Measurements from ENCODE around the gene NR2C1. TPM values are rescaled to one million over a fixed set of nuclear protein-coding genes. Genes with fewer than 3 reads are reported as not detected.

NR2C1 gene
- total RNA-seq, 1 experiment from 2014 or later = 45.4 TPM

DNA sequence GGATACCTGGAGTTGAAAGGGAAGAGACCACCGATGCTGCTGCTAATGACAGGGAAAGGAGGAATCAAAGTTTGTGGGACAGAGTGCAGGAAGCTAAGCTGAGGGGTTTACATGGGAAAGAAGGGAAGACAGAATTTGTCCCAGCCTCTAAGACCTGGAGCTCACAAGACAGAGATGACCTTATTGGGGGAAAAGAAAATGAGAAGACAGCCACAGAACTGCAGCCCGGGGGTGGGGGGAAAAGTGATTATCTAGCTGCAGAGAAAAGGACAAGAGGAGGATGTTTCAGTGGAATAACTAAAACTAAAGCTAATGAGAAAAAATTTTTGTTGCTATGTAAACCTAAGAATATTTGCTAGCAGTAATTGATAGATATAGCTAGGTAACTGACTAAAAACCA, 100.6 kb downstream of the NR2C1 start (continued):
- TF ChIP-seq, protein P1, sequence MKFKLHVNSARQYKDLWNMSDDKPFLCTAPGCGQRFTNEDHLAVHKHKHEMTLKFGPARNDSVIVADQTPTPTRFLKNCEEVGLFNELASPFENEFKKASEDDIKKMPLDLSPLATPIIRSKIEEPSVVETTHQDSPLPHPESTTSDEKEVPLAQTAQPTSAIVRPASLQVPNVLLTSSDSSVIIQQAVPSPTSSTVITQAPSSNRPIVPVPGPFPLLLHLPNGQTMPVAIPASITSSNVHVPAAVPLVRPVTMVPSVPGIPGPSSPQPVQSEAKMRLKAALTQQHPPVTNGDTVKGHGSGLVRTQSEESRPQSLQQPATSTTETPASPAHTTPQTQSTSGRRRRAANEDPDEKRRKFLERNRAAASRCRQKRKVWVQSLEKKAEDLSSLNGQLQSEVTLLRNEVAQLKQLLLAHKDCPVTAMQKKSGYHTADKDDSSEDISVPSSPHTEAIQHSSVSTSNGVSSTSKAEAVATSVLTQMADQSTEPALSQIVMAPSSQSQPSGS (CRISPR knock-in tag; IDR thresholded peaks at IDR 0.05; ENCODE audit: borderline replicate concordance, low read depth) = no peak
- TF ChIP-seq JUN (CRISPR knock-in tag; IDR thresholded peaks at IDR 0.05) (no peak), ZNF121 (CRISPR knock-in tag; IDR thresholded peaks at IDR 0.05) (no peak), ESRRA (CRISPR knock-in tag; IDR thresholded peaks at IDR 0.05; ENCODE audit: borderline replicate concordance) (no peak), ZNF396 (CRISPR knock-in tag; IDR thresholded peaks at IDR 0.05; ENCODE audit: borderline replicate concordance) (no peak), ELF4 (CRISPR knock-in tag; IDR thresholded peaks at IDR 0.05; ENCODE audit: low read depth) (no peak)
- TF ChIP-seq, protein P2, sequence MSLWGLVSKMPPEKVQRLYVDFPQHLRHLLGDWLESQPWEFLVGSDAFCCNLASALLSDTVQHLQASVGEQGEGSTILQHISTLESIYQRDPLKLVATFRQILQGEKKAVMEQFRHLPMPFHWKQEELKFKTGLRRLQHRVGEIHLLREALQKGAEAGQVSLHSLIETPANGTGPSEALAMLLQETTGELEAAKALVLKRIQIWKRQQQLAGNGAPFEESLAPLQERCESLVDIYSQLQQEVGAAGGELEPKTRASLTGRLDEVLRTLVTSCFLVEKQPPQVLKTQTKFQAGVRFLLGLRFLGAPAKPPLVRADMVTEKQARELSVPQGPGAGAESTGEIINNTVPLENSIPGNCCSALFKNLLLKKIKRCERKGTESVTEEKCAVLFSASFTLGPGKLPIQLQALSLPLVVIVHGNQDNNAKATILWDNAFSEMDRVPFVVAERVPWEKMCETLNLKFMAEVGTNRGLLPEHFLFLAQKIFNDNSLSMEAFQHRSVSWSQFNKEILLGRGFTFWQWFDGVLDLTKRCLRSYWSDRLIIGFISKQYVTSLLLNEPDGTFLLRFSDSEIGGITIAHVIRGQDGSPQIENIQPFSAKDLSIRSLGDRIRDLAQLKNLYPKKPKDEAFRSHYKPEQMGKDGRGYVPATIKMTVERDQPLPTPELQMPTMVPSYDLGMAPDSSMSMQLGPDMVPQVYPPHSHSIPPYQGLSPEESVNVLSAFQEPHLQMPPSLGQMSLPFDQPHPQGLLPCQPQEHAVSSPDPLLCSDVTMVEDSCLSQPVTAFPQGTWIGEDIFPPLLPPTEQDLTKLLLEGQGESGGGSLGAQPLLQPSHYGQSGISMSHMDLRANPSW (CRISPR knock-in tag; conservative IDR thresholded peaks at IDR 0.05; ENCODE audit: low read depth) = no peak
- TF ChIP-seq, protein P3, sequence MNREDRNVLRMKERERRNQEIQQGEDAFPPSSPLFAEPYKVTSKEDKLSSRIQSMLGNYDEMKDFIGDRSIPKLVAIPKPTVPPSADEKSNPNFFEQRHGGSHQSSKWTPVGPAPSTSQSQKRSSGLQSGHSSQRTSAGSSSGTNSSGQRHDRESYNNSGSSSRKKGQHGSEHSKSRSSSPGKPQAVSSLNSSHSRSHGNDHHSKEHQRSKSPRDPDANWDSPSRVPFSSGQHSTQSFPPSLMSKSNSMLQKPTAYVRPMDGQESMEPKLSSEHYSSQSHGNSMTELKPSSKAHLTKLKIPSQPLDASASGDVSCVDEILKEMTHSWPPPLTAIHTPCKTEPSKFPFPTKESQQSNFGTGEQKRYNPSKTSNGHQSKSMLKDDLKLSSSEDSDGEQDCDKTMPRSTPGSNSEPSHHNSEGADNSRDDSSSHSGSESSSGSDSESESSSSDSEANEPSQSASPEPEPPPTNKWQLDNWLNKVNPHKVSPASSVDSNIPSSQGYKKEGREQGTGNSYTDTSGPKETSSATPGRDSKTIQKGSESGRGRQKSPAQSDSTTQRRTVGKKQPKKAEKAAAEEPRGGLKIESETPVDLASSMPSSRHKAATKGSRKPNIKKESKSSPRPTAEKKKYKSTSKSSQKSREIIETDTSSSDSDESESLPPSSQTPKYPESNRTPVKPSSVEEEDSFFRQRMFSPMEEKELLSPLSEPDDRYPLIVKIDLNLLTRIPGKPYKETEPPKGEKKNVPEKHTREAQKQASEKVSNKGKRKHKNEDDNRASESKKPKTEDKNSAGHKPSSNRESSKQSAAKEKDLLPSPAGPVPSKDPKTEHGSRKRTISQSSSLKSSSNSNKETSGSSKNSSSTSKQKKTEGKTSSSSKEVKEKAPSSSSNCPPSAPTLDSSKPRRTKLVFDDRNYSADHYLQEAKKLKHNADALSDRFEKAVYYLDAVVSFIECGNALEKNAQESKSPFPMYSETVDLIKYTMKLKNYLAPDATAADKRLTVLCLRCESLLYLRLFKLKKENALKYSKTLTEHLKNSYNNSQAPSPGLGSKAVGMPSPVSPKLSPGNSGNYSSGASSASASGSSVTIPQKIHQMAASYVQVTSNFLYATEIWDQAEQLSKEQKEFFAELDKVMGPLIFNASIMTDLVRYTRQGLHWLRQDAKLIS (CRISPR knock-in tag; IDR thresholded peaks at IDR 0.05; ENCODE audit: borderline replicate concordance) = no peak
- TF ChIP-seq, protein P4, sequence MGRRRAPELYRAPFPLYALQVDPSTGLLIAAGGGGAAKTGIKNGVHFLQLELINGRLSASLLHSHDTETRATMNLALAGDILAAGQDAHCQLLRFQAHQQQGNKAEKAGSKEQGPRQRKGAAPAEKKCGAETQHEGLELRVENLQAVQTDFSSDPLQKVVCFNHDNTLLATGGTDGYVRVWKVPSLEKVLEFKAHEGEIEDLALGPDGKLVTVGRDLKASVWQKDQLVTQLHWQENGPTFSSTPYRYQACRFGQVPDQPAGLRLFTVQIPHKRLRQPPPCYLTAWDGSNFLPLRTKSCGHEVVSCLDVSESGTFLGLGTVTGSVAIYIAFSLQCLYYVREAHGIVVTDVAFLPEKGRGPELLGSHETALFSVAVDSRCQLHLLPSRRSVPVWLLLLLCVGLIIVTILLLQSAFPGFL (CRISPR knock-in tag; IDR thresholded peaks at IDR 0.05; ENCODE audit: borderline replicate concordance) = no peak

DNA sequence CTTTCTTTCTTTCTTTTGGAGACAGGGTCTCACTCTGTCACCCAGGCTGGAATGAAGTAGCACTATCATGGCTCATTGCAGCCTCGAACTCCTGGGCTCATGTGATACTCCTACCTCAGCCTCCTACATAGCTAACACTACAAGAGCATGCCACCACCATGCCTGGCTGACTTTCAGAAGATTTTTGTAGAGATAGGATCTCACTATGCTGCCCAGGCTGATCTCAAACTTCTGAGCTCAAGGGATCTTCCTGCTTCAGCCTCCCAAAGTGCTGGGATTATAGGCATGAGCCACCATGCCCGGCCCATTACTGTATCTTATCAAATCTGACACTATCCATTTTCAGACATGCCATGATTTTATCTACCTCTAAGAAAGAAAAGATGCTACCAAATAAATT, 101.5 kb downstream of the NR2C1 start:
- H3K27me3 Mint-ChIP-seq (ENCODE audit: low read depth) = no peaks in the 10 kb centered on the region
- ATAC-seq (no peak), DNase-seq (ENCODE audit: low spot score) (no peak)
- no peak overlapping the region for H3K27ac Mint-ChIP-seq
- H3K4me3 Mint-ChIP-seq = no peak overlapping the region
- H3K4me1 Mint-ChIP-seq = no peaks in the 10 kb centered on the region
- POLR2A ChIA-PET = no interaction called here
- CTCF ChIA-PET = no interaction called here
- TF ChIP-seq ZNF263 (CRISPR knock-in tag; IDR thresholded peaks at IDR 0.05; ENCODE audit: low read depth) = no peak
- TF ChIP-seq, protein P5, sequence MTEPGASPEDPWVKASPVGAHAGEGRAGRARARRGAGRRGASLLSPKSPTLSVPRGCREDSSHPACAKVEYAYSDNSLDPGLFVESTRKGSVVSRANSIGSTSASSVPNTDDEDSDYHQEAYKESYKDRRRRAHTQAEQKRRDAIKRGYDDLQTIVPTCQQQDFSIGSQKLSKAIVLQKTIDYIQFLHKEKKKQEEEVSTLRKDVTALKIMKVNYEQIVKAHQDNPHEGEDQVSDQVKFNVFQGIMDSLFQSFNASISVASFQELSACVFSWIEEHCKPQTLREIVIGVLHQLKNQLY (CRISPR knock-in tag; IDR thresholded peaks at IDR 0.05) = no peak
- TF ChIP-seq, protein P6, sequence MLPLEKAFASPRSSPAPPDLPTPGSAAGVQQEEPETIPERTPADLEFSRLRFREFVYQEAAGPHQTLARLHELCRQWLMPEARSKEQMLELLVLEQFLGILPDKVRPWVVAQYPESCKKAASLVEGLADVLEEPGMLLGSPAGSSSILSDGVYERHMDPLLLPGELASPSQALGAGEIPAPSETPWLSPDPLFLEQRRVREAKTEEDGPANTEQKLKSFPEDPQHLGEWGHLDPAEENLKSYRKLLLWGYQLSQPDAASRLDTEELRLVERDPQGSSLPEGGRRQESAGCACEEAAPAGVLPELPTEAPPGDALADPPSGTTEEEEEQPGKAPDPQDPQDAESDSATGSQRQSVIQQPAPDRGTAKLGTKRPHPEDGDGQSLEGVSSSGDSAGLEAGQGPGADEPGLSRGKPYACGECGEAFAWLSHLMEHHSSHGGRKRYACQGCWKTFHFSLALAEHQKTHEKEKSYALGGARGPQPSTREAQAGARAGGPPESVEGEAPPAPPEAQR (CRISPR knock-in tag; IDR thresholded peaks at IDR 0.05) = no peak
- no peak for TF ChIP-seq NFYB (CRISPR knock-in tag; conservative IDR thresholded peaks at IDR 0.05; ENCODE audit: low read depth)
- H3K36me3 Mint-ChIP-seq = 0 out of 2 replicates have a peak, but pooled peaks cover 8% of the 10 kb centered on the region
- no peaks in the 10 kb centered on the region for H3K9me3 Mint-ChIP-seq
